Measurements from ENCODE around the gene SIAH1. TPM values are rescaled to one million over a fixed set of nuclear protein-coding genes. Genes with fewer than 3 reads are reported as not detected.

SIAH1 gene
- total RNA-seq, 4 donors from 2014 or later, result 21.6 to 31.0 (median 25.9) TPM

- no peaks in the 10 kb centered on the region for H3K9me3 ChIP-seq
- peaks cover 0 to 16% (median 6%) of the 10 kb centered on the region in 4 donors for H3K4me1 ChIP-seq
- intact Hi-C loops (cut with DNase I), result loop anchor here (5.0 kb wide), 2 partner anchors 192 to 272 kb away; no protein-coding TSS in a partner anchor
- H3K27ac ChIP-seq (replicated peaks in 1 of 4), result no peak overlapping the region
- TF ChIP-seq POLR2A (IDR thresholded peaks at IDR 0.05; ENCODE audit: low read depth) (no peak), EP300 (IDR thresholded peaks at IDR 0.05) (no peak), POLR2AphosphoS5 (IDR thresholded peaks at IDR 0.05) (no peak), CTCF (IDR thresholded peaks at IDR 0.05) (no peak)
- no peaks in the 10 kb centered on the region for H3K27me3 ChIP-seq
- no peak overlapping the region for H3K4me3 ChIP-seq
- no peak for DNase-seq (ENCODE audit: extremely low spot score)
- peaks cover 28 to 65% (median 49%) of the 10 kb centered on the region in 4 donors for H3K36me3 ChIP-seq
- 78% methylated on average over 3 of the region's 3 CpGs for WGBS
These were observed 34.5 kb downstream of the SIAH1 start for GRCh38 chr16:48350736-48351135.

- TF ChIP-seq CTCF (IDR thresholded peaks at IDR 0.05), result no peak
- no peak for TF ChIP-seq EP300 (IDR thresholded peaks at IDR 0.05)
- TF ChIP-seq POLR2A (IDR thresholded peaks at IDR 0.05; ENCODE audit: low read depth), result no peak
- TF ChIP-seq POLR2AphosphoS5 (IDR thresholded peaks at IDR 0.05), result no peak
- no peaks in the 10 kb centered on the region for H3K9me3 ChIP-seq
- H3K27ac ChIP-seq (replicated peaks in 1 of 4), result no peak overlapping the region
- H3K4me3 ChIP-seq, result no peak overlapping the region
- H3K27me3 ChIP-seq, result no peaks in the 10 kb centered on the region
- WGBS, result 79% methylated on average over 4 of the region's 4 CpGs
- DNase-seq (ENCODE audit: extremely low spot score), result no peak
- H3K36me3 ChIP-seq, result peaks cover 28 to 58% (median 51%) of the 10 kb centered on the region in 4 donors
- intact Hi-C loops (cut with DNase I), result no loop called here
- no peaks in the 10 kb centered on the region for H3K4me1 ChIP-seq
These were observed 37.2 kb downstream of the SIAH1 start for GRCh38 chr16:48347980-48348379.

- intact Hi-C loops (cut with DNase I), result no loop called here
- H3K36me3 ChIP-seq, result peaks cover 21 to 58% (median 51%) of the 10 kb centered on the region in 4 donors
- no peaks in the 10 kb centered on the region for H3K27me3 ChIP-seq
- no peak for DNase-seq (ENCODE audit: extremely low spot score)
- no peak overlapping the region for H3K4me3 ChIP-seq
- 90% methylated on average over 20 of the region's 20 CpGs for WGBS
- TF ChIP-seq POLR2AphosphoS5 (IDR thresholded peaks at IDR 0.05), result no peak
- no peak for TF ChIP-seq EP300 (IDR thresholded peaks at IDR 0.05)
- no peak for TF ChIP-seq POLR2A (IDR thresholded peaks at IDR 0.05; ENCODE audit: low read depth)
- no peak for TF ChIP-seq CTCF (IDR thresholded peaks at IDR 0.05)
- no peak overlapping the region for H3K27ac ChIP-seq (replicated peaks in 1 of 4)
- H3K9me3 ChIP-seq, result no peaks in the 10 kb centered on the region
- no peaks in the 10 kb centered on the region for H3K4me1 ChIP-seq
These were observed 37.9 kb downstream of the SIAH1 start for GRCh38 chr16:48347191-48347865.

GRCh38 chr16:48342591-48342990, 42.6 kb downstream of the SIAH1 start:
- no peak for TF ChIP-seq POLR2AphosphoS5 (IDR thresholded peaks at IDR 0.05)
- no peak for TF ChIP-seq EP300 (IDR thresholded peaks at IDR 0.05)
- TF ChIP-seq CTCF (IDR thresholded peaks at IDR 0.05), result no peak
- no peak for TF ChIP-seq POLR2A (IDR thresholded peaks at IDR 0.05; ENCODE audit: low read depth)
- no peak overlapping the region for H3K4me3 ChIP-seq
- no peaks in the 10 kb centered on the region for H3K9me3 ChIP-seq
- no peak overlapping the region for H3K27ac ChIP-seq (replicated peaks in 1 of 4)
- H3K36me3 ChIP-seq, result peaks cover 3 to 45% (median 30%) of the 10 kb centered on the region in 4 donors
- no peaks in the 10 kb centered on the region for H3K4me1 ChIP-seq
- H3K27me3 ChIP-seq, result no peaks in the 10 kb centered on the region
- no peak for DNase-seq (ENCODE audit: extremely low spot score)
- WGBS, result 97% methylated on average over 2 of the region's 2 CpGs
- intact Hi-C loops (cut with DNase I), result no loop called here
